ENCODE results near the gene ZIC4. TPM values are rescaled to one million over a fixed set of nuclear protein-coding genes. Genes with fewer than 3 reads are reported as not detected.

The ZIC4 gene
- total and polyA plus RNA-seq, 10 of the 15 experiments (the other 5 are each of a cell fraction or from before 2014, with no cell fraction given): not detected

- no peak for TF ChIP-seq SMAD1 (IDR thresholded peaks at IDR 0.05; ENCODE audit: low read depth, partially characterized antibody)
- TF ChIP-seq DPF2 (IDR thresholded peaks at IDR 0.05): no peak
- TF ChIP-seq GABPA (IDR thresholded peaks at IDR 0.05; ENCODE audit: low read depth): no peak
- no peak for TF ChIP-seq MYB (IDR thresholded peaks at IDR 0.05; ENCODE audit: borderline replicate concordance, low read depth, low read length)
- no peak for TF ChIP-seq ZNF687 (IDR thresholded peaks at IDR 0.05)
Measured at GRCh38 chr3:147360051-147360439, 46.3 kb downstream of the ZIC4 start (continued).

- SMC1A ChIA-PET (ENCODE audit: uncharacterized antibody, unreplicated experiment): interaction anchor here (2.5 kb wide), 1 partner anchor 257 kb away, joined by 15 read pairs; no protein-coding TSS in a partner anchor
- ATAC-seq: no peak
- Histone ChIP-seq H3K27me3 (replicated peaks in 1 of 2; ENCODE audit: control insufficient read depth in 2 of 2, insufficient read depth in 2 of 2, low read length in 1 of 2) (peaks cover 6 to 26% of the 10 kb centered on the region in 2 experiments), H4K20me1 (ENCODE audit: control insufficient read depth, insufficient read depth) (no peaks in the 10 kb centered on the region), H3K4me3 (no peak overlapping the region), H3K4me1 (ENCODE audit: control insufficient read depth, insufficient read depth, low read length) (no peaks in the 10 kb centered on the region), H3K9me3 (replicated peaks; ENCODE audit: control insufficient read depth, insufficient read depth, low read length) (no peaks in the 10 kb centered on the region; the same call in 2 of the 3 replicates), H2AFZ (ENCODE audit: control insufficient read depth, low read depth, low read length) (no peak overlapping the region), H3K9ac (ENCODE audit: control insufficient read depth, insufficient read depth, low read length) (no peak overlapping the region), H3K27ac (ENCODE audit: control insufficient read depth, insufficient read depth) (no peak overlapping the region), H3K4me2 (ENCODE audit: control insufficient read depth, insufficient read depth) (no peak overlapping the region), H3K36me3 (ENCODE audit: control insufficient read depth in 2 of 2, insufficient read depth in 2 of 2, low read length in 1 of 2) (no peaks in the 10 kb centered on the region), H3K79me2 (ENCODE audit: control insufficient read depth, insufficient read depth, low read length) (no peaks in the 10 kb centered on the region)
- CTCF ChIA-PET: interaction anchor here (0.6 to 3.7 kb wide), 4 partner anchors 17 to 718 kb away, joined by 3 to 40 read pairs (median 3); no protein-coding TSS in a partner anchor
- BruUV-seq (replicated peaks): no TSS peak
- intact Hi-C loops (cut with micrococcal nuclease; ENCODE audit: unreplicated experiment) (loop anchor here (10.0 kb wide), 1 partner anchor 1025 kb away; no protein-coding TSS in a partner anchor), in situ Hi-C loops (cut with MboI) (no loop called here)
- RAD21 ChIA-PET (ENCODE audit: unreplicated experiment): no interaction called here
- no peak for FAIRE-seq
- DNase-seq (ENCODE audit: low read depth, low spot score): no peak
- TF ChIP-seq ZNF592 (IDR thresholded peaks at IDR 0.05) (no peak), ELK1 (IDR thresholded peaks at IDR 0.05; ENCODE audit: low read depth, low read length) (no peak), POLR2A (IDR thresholded peaks at IDR 0.05; ENCODE audit: low read depth, low read length) (no peak), BMI1 (IDR thresholded peaks at IDR 0.05; ENCODE audit: borderline replicate concordance) (no peak), YY1 (IDR thresholded peaks at IDR 0.05; ENCODE audit: low read depth, low read length) (no peak)
- POLR2A ChIA-PET: no interaction called here
- WGBS (ENCODE audit: insufficient coverage, insufficient replicate concordance, low lambda C conversion rate, missing lambda C conversion rate): 33% methylated on average over 45 of the region's 45 CpGs
Measured at GRCh38 chr3:147359177-147360050, 46.9 kb downstream of the ZIC4 start.

Data from GM12878 (cell line).